Fibroblast of mammary gland (primary cell): ENCODE measurements around the gene OR10A3.

Source experiments
- DNase-seq: peaks from one replicate; pipeline ENCODE4 v3.0.0-alpha.2; 2010; ENCODE audit warnings: low read depth
- H3K4me3 ChIP-seq: 2 replicates; pipeline ENCODE4 v1.5.1; 2011; ENCODE audit warnings: low read depth, mild to moderate bottlenecking, low read length, moderate library complexity; ENCODE audit not compliant: control insufficient read depth
- TF ChIP-seq, protein P1 (sequence below): conservative IDR thresholded peaks from 2 replicates; pipeline ENCODE4 v1.5.1; 2011; ENCODE audit warnings: low read depth, low read length, inconsistent platforms; ENCODE audit not compliant: control insufficient read depth, insufficient read depth

OR10A3 gene

DNA sequence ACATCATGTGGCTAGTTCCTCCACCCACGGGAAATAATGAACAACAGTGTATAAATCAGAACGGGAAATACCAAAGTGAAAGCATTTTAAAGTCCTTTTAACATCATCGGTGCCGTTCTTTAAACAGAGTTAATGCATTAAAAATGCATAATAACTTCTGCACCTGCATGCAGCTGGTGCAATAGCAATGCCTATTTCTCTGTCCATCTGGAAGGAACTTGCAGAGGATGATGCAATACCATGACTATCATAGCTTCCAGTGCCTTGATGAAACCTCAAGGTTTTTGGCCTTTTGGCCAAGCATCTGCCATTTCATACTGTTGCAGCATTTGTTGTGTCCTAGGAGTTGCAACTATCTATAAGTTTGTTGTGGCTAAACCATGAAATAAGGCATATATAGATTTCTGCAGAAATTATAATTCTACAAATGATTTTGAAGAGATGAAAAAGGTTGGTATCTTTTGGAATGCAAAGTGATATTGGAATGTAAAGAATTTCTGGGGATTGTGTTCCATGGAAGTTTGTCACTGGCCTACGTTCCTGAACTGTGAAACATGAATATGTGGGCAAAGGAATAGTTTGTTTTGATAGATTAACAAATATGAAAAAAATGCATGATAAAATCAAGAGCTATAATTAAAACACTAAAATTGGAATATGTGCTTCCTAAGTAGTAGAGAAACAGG, 35.9 kb upstream of the OR10A3 start:
- TF ChIP-seq, protein P1, sequence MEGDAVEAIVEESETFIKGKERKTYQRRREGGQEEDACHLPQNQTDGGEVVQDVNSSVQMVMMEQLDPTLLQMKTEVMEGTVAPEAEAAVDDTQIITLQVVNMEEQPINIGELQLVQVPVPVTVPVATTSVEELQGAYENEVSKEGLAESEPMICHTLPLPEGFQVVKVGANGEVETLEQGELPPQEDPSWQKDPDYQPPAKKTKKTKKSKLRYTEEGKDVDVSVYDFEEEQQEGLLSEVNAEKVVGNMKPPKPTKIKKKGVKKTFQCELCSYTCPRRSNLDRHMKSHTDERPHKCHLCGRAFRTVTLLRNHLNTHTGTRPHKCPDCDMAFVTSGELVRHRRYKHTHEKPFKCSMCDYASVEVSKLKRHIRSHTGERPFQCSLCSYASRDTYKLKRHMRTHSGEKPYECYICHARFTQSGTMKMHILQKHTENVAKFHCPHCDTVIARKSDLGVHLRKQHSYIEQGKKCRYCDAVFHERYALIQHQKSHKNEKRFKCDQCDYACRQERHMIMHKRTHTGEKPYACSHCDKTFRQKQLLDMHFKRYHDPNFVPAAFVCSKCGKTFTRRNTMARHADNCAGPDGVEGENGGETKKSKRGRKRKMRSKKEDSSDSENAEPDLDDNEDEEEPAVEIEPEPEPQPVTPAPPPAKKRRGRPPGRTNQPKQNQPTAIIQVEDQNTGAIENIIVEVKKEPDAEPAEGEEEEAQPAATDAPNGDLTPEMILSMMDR, result no peak
- DNase-seq, result peak; percentile 92
- H3K4me3 ChIP-seq, result no peak overlapping the region

DNA sequence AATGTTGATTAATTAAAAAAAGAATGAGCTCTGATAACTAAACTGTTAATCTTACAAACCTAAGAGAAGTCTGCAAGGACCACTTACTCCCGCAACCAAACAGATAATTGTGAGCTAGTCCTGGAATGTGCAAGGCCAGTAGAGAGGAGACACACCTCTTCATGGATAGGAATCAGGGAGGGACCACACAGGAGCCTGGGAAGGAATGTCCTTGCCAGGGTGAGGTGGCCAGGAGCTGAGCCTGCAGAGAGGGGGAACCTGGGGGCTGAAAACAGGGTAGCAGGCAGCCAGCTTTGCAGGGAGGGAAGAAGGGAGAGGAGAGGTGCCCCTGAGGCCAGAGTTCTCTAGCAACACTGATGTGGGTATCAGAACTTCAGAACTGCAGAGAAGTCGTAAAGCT, 33.2 kb upstream of the OR10A3 start:
- no peak overlapping the region for H3K4me3 ChIP-seq
- TF ChIP-seq, protein P1, result no peak
- no peak for DNase-seq

DNA sequence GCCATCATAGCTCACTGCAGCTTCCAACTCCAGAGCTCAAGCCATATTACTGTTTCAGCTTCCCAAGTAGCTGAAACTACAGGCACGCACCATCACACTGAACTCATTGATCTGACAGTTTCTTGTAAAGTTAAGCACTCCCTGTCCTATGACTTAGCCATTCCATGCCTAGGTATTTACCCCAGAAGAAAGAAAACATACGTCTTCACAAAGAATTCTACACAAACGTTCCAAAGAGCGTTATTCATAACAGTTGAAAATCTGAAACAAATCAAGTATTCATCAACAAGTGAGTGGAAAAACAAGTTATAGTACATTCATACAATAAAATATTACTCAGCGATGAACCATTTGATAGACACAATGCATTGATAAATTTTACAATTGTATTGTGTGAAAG, 31.5 kb upstream of the OR10A3 start:
- TF ChIP-seq, protein P1, result no peak
- no peak overlapping the region for H3K4me3 ChIP-seq
- peak; percentile 31 for DNase-seq

DNA sequence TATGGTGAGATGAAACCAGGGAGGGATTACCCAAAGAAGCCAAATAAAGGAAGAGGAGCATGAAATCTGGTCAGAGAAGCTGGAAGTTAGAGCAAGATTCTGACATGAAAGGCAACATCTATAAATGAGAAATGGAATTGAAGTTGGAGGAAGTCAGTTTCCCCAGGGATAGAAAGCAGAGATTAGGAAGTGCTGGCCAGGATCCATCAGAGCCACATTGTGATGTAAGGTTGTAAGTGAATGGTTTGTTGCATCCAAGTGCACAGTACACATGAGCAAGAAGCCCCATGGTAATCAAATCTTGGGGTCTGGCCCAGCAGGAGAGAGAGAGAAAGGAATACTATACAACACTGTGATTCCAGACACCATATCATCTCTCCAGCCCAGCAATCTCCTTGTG, 30.3 kb upstream of the OR10A3 start:
- peak; percentile 28 for DNase-seq
- TF ChIP-seq, protein P1, result no peak
- H3K4me3 ChIP-seq, result no peak overlapping the region

DNA sequence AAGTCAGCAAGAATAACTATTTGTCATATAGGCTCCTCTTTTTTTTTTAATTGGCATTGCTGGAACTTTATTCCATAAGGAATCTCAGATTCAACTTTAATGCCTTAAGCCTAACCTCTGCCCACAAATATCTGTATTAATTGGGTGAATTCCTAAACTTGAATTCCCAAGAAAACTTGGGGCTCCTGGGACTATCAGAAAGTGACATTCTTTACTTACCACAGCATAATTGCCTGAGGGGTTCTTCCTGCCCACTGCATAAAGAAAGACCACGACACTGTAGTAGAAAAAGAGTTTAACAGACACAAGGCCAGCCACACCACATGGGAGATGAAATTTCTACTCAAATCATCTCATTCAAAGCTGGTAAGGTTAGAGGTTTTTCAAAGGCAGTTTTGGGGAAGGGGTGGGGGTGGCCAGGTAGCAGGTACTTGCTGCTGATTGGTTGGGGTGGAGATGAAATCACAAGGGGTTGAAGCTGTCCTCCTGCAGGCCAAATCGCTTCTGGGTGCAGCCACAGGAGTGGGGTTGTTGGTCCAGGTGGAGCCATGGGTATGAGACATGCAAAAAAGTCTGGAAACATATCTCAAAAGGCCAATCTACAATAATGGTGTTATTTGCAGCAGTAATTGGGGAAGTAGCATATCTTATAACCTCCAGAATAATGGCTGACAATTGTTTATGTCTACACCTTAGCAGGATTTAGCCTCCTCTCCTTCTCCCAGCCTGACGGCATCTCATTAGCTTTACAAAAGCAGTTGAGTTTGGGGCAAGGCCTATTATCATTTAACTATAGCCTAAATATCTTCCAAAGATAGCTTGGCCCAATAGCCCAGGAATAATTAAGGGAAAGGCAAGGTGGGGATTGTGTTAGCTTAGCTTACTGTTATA, 28.5 kb upstream of the OR10A3 start:
- DNase-seq, result no peak
- TF ChIP-seq, protein P1, result no peak
- H3K4me3 ChIP-seq, result no peak overlapping the region

DNA sequence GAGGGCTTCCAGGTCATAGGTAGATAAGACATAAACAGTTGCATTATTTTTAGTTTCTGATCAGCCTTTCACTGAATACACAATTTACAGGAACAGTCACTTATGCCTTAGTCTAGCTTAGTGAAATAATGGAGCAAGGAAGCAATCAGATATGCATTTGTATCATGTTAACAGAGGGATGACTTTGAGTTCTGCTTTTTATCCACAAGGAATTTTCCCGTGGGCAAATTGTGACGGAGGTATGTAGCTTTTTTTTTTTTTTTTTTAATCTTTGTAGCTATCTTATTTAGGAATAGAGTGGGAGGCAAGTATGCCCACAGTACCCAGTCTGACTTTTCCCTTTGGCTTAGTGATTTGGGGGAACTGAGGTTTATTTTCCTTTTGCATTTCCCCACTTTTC, 27.2 kb upstream of the OR10A3 start:
- no peak for DNase-seq
- no peak overlapping the region for H3K4me3 ChIP-seq
- TF ChIP-seq, protein P1, result no peak
